ENCODE measurements around the gene CD80.

- TF ChIP-seq ZBTB33 (IDR thresholded peaks at IDR 0.05; ENCODE audit: extremely low read depth, insufficient replicate concordance, low read length) (no peak), RAD21 (IDR thresholded peaks at IDR 0.05; ENCODE audit: low read depth) (no peak), POLR2AphosphoS5 (IDR thresholded peaks at IDR 0.05; ENCODE audit: low read depth, low read length) (no peak), CTCF (IDR thresholded peaks at IDR 0.05 in 2 of 3, conservative IDR thresholded peaks at IDR 0.05 in 1 of 3; ENCODE audit: borderline replicate concordance in 1 of 3, insufficient read depth in 1 of 3, low read depth in 2 of 3, low read length in 2 of 3) (no peak), ZNF274 (IDR thresholded peaks at IDR 0.05; ENCODE audit: low read depth, low read length) (no peak), POLR2A (IDR thresholded peaks at IDR 0.05; ENCODE audit: borderline replicate concordance, extremely low read depth, insufficient read depth, insufficient read length) (no peak), REST (IDR thresholded peaks at IDR 0.05; ENCODE audit: low read depth) (no peak), YY1 (IDR thresholded peaks at IDR 0.05; ENCODE audit: extremely low read depth, insufficient replicate concordance, low read depth, low read length) (no peak), EGR1 (IDR thresholded peaks at IDR 0.05; ENCODE audit: low read depth) (no peak), EZH2 (IDR thresholded peaks at IDR 0.05) (no peak)
Observed at GRCh38 chr3:119604878-119605277, 45.5 kb upstream of the CD80 start.
